ENCODE data around the gene ZNF394.

Gene ZNF394

DNA sequence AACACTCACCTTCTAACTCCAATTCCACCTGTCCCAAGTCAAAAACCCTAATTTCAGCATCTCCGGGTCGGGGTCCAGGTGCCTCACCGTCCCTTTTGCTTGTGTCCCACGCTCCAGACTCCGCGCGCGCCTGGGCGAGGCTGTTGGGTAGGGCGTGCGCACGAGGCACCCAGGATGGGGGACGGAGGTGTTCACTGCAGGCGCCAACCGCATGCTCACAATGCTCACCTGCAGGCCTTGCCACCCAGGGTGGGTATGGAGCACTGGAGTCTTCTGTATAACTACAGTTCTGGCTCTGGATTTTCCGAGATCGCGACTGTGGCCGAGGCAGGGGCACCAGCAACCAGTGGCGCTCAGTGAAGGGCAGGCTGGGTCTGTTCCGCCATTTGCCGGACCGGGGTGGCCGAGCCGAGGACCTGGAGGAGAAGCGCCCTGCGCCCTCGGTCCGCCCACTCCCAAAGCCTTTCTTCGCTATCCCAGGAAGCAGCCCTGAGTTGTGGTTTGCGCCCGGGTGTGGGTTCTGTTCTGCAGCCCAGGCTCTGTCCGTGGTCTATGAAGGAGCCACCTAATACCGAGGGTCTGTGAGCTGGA, 43.1 kb upstream of the ZNF394 start:
- H3K9me3 ChIP-seq (replicated peaks; ENCODE audit: insufficient read depth, low read length) = no peaks in the 10 kb centered on the region
- no peak for DNase-seq

DNA sequence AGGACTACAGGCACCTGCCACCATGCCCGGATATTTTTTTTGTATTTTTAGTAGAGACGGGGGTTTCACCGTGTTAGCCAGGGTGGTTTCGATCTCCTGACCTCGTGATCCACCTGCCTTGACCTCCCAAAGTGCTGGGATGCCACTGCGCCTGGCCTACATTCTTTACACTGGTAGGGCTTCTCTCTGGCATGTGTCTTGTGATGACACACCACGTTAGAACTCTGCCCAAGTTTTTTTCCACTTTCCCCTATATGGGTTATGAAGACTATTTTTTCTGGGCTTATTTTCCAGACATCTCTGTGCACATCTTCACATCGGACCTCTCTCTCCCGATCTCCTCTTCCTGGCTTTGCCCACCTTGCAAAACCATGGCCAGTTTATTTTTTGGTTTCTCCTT, 41.1 kb upstream of the ZNF394 start:
- no peaks in the 10 kb centered on the region for H3F3A ChIP-seq (ENCODE audit: insufficient read depth, low read length)
- no peaks in the 10 kb centered on the region for H3K9me2 ChIP-seq (replicated peaks; ENCODE audit: insufficient read depth, low read length)
- no peaks in the 10 kb centered on the region for H4K20me1 ChIP-seq (ENCODE audit: insufficient read depth, low read length)
- H3K4me1 ChIP-seq (ENCODE audit: low read length) = no peaks in the 10 kb centered on the region
- no peak overlapping the region for H3K4me2 ChIP-seq (ENCODE audit: low read depth, low read length)
- no peak overlapping the region for H2AFZ ChIP-seq (ENCODE audit: low read length)
- no peak for DNase-seq
- H3K27ac ChIP-seq (ENCODE audit: low read length) = no peak overlapping the region
- H3K4me3 ChIP-seq (ENCODE audit: low read length) = no peak overlapping the region
- no peak overlapping the region for H3K9ac ChIP-seq (ENCODE audit: low read length)
- H3K79me2 ChIP-seq (ENCODE audit: low read length) = no peaks in the 10 kb centered on the region
- no peak for TF ChIP-seq EZH2 (optimal IDR thresholded peaks at IDR 0.05; ENCODE audit: low read depth, low read length)
- TF ChIP-seq EZH2phosphoT487 (IDR thresholded peaks at IDR 0.05; ENCODE audit: low read length) = no peak
- TF ChIP-seq, protein P1, sequence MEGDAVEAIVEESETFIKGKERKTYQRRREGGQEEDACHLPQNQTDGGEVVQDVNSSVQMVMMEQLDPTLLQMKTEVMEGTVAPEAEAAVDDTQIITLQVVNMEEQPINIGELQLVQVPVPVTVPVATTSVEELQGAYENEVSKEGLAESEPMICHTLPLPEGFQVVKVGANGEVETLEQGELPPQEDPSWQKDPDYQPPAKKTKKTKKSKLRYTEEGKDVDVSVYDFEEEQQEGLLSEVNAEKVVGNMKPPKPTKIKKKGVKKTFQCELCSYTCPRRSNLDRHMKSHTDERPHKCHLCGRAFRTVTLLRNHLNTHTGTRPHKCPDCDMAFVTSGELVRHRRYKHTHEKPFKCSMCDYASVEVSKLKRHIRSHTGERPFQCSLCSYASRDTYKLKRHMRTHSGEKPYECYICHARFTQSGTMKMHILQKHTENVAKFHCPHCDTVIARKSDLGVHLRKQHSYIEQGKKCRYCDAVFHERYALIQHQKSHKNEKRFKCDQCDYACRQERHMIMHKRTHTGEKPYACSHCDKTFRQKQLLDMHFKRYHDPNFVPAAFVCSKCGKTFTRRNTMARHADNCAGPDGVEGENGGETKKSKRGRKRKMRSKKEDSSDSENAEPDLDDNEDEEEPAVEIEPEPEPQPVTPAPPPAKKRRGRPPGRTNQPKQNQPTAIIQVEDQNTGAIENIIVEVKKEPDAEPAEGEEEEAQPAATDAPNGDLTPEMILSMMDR (IDR thresholded peaks at IDR 0.05; ENCODE audit: low read length) = no peak
- H3K27me3 ChIP-seq (replicated peaks; ENCODE audit: insufficient read depth, low read length) = no peaks in the 10 kb centered on the region
- no peaks in the 10 kb centered on the region for H3K9me3 ChIP-seq (replicated peaks; ENCODE audit: insufficient read depth, low read length)
- no peaks in the 10 kb centered on the region for H3K36me3 ChIP-seq (replicated peaks; ENCODE audit: insufficient read depth, low read length)

More for the DNA sequence above, 43.1 kb upstream of the ZNF394 start:
- Histone ChIP-seq H3K4me3 (ENCODE audit: low read length) (no peak overlapping the region), H3K9ac (ENCODE audit: low read length) (no peak overlapping the region), H3K27ac (ENCODE audit: low read length) (no peak overlapping the region), H3K9me2 (replicated peaks; ENCODE audit: insufficient read depth, low read length) (no peaks in the 10 kb centered on the region), H2AFZ (ENCODE audit: low read length) (no peak overlapping the region), H3F3A (ENCODE audit: insufficient read depth, low read length) (no peaks in the 10 kb centered on the region), H3K27me3 (replicated peaks; ENCODE audit: insufficient read depth, low read length) (no peaks in the 10 kb centered on the region), H4K20me1 (ENCODE audit: insufficient read depth, low read length) (no peaks in the 10 kb centered on the region), H3K36me3 (replicated peaks; ENCODE audit: insufficient read depth, low read length) (no peaks in the 10 kb centered on the region), H3K79me2 (ENCODE audit: low read length) (no peaks in the 10 kb centered on the region), H3K4me1 (ENCODE audit: low read length) (no peaks in the 10 kb centered on the region), H3K4me2 (ENCODE audit: low read depth, low read length) (no peak overlapping the region)
- TF ChIP-seq EZH2phosphoT487 (IDR thresholded peaks at IDR 0.05; ENCODE audit: low read length) = no peak
- TF ChIP-seq, protein P1 (IDR thresholded peaks at IDR 0.05; ENCODE audit: low read length) = no peak
- no peak for TF ChIP-seq EZH2 (optimal IDR thresholded peaks at IDR 0.05; ENCODE audit: low read depth, low read length)

DNA sequence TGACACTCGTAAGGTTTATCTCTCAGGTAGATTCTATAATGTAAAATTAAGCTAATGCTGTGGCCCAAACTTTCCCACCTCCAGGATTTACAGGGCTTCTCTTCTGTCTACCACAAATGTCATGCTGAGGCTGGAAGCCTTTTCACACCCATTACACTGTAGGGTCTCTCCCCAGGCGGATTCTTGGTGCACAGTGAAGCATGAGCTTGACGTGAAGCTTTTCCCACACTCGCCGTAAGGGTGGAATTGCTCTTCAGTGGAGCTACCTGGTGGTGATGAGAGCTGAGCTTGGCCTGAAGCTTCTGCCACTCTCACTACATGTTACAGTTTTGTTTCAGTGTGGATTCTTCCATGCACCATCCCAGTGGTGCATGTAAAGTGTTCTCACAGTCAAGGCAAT, 40.5 kb upstream of the ZNF394 start:
- DNase-seq = no peak
- no peaks in the 10 kb centered on the region for H3K4me1 ChIP-seq (ENCODE audit: low read length)
- TF ChIP-seq, protein P1 (IDR thresholded peaks at IDR 0.05; ENCODE audit: low read length) = no peak
- no peak for TF ChIP-seq EZH2phosphoT487 (IDR thresholded peaks at IDR 0.05; ENCODE audit: low read length)
- no peak for TF ChIP-seq EZH2 (optimal IDR thresholded peaks at IDR 0.05; ENCODE audit: low read depth, low read length)
- no peaks in the 10 kb centered on the region for H3K36me3 ChIP-seq (replicated peaks; ENCODE audit: insufficient read depth, low read length)
- H3K27ac ChIP-seq (ENCODE audit: low read length) = no peak overlapping the region
- no peak overlapping the region for H3K9ac ChIP-seq (ENCODE audit: low read length)
- no peak overlapping the region for H2AFZ ChIP-seq (ENCODE audit: low read length)
- H3K4me3 ChIP-seq (ENCODE audit: low read length) = no peak overlapping the region
- H3K4me2 ChIP-seq (ENCODE audit: low read depth, low read length) = no peak overlapping the region
- H3K9me2 ChIP-seq (replicated peaks; ENCODE audit: insufficient read depth, low read length) = no peaks in the 10 kb centered on the region
- H4K20me1 ChIP-seq (ENCODE audit: insufficient read depth, low read length) = no peaks in the 10 kb centered on the region
- H3F3A ChIP-seq (ENCODE audit: insufficient read depth, low read length) = no peaks in the 10 kb centered on the region
- H3K9me3 ChIP-seq (replicated peaks; ENCODE audit: insufficient read depth, low read length) = no peaks in the 10 kb centered on the region
- no peaks in the 10 kb centered on the region for H3K79me2 ChIP-seq (ENCODE audit: low read length)
- H3K27me3 ChIP-seq (replicated peaks; ENCODE audit: insufficient read depth, low read length) = no peaks in the 10 kb centered on the region

Data from MM.1S (cell line).